22Rv1 (cell line): Measurements from ENCODE around the gene LTBP1.

Source experiments
- CTCF ChIP-seq: fragments of 450-650 bp; IDR thresholded peaks from 2 replicates; pipeline ENCODE4 v1.5.1; 2017; ENCODE audit warnings: mild to moderate bottlenecking
- ZFX ChIP-seq: fragments of 450-650 bp; IDR thresholded peaks from 2 replicates; pipeline ENCODE4 v1.6.1; 2017; ENCODE audit warnings: antibody characterized with exemption, borderline replicate concordance

- TF ChIP-seq CTCF (no peak), ZFX (no peak)
Measured at GRCh38 chr2:33160191-33160590, 213.4 kb downstream of the LTBP1 start.
